Choroid plexus epithelial cell (primary cell): ENCODE data around the gene POU2F3.

Source experiments
- DNase-seq: peaks from one replicate; pipeline ENCODE4 v3.0.0-alpha.2; 2010; ENCODE audit warnings: low read depth
- H3K4me3 ChIP-seq: 2 replicates; pipeline ENCODE4 v1.5.1; 2011; ENCODE audit warnings: low read depth, mild to moderate bottlenecking, control low read depth, low read length, moderate library complexity
- TF ChIP-seq, protein P1 (sequence below): conservative IDR thresholded peaks from 2 replicates; pipeline ENCODE4 v1.5.1; 2011; ENCODE audit warnings: low read depth, mild to moderate bottlenecking, control low read depth, inconsistent platforms, low read length, moderate library complexity

The POU2F3 gene

DNA sequence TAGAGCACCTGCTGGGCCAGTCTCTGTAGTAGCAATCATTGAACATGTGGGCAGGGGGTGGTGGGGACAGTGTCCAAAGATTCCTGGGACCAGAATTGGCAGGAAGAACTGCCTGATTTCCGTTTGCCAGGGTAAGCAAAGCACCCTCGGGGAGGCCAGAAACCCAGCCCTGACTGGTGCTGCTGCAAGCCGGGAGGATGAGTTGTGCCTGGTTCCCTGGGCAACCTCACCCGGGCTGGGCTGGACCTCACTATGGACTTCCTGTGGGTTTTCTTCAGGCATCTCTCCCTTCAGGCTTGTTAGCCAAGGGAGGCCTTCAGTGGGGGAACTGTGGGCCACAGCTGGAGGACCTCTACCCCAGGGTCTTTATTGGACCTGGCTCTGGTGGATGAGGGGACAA is 8.0 kb upstream of the POU2F3 start:
- no peak overlapping the region for H3K4me3 ChIP-seq
- TF ChIP-seq, protein P1, sequence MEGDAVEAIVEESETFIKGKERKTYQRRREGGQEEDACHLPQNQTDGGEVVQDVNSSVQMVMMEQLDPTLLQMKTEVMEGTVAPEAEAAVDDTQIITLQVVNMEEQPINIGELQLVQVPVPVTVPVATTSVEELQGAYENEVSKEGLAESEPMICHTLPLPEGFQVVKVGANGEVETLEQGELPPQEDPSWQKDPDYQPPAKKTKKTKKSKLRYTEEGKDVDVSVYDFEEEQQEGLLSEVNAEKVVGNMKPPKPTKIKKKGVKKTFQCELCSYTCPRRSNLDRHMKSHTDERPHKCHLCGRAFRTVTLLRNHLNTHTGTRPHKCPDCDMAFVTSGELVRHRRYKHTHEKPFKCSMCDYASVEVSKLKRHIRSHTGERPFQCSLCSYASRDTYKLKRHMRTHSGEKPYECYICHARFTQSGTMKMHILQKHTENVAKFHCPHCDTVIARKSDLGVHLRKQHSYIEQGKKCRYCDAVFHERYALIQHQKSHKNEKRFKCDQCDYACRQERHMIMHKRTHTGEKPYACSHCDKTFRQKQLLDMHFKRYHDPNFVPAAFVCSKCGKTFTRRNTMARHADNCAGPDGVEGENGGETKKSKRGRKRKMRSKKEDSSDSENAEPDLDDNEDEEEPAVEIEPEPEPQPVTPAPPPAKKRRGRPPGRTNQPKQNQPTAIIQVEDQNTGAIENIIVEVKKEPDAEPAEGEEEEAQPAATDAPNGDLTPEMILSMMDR, result no peak
- DNase-seq, result no peak

DNA sequence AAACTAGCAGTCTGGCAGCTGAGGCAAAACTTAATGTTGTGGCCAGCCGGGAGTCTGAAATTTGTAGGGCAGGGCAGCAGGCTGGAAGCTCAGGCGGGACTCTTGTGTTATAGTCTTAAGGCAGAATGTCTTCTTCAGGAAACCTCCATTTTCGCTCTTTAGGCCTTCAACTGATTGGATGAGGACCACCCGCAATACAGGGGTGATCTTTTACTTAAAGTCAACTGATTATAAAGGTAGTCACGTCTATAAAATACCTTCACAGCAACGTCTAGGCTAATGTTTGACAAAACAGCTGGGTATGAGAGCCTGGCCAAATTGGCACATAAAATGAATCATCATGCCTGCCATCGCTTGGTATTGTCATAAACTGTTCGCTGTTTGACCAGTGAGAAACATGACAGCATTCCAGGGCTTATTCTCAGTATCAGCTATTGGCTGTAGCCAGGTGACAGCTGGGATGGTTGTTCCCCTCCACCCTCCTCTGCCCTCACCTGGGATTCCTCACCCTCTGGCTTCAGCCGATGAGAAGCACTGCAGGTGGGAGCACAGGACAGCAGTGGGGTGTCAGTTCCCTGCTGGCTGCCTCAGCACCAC is 6.6 kb upstream of the POU2F3 start:
- TF ChIP-seq, protein P1, result no peak

DNA sequence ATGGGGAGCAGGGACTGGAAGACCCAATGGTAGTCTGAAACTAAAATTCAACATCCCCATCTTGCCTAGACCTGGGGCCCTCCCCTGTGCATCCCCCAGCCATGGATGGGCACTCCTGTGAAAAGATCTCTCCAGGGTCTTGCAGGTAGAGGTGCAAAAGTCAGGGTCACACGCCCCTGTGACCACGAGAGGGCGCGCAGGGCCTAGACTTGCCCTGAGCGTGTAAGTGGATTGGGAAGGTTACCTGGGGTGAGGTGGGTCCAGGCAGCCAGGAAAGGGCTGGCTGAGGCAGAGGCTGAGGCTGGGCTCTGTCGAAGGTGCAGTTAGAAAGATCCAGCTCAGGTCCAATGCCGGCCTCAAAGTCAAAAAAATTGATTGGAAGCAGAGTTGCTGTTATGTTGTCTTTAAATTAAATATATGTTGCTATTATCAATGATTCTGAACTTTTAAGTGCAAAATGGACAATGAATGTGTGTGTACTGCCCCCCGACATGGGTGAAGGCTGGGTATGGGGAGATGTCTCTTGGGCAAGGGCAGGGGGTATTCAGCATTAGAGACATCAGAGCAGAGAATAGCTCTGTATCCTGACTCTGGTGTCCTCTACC is 4.8 kb upstream of the POU2F3 start:
- DNase-seq, result peak; percentile 67
- TF ChIP-seq, protein P1, result peak; percentile 84
- H3K4me3 ChIP-seq, result no peak overlapping the region

More for the DNA sequence above, 6.6 kb upstream of the POU2F3 start:
- no peak for DNase-seq
- H3K4me3 ChIP-seq, result no peak overlapping the region

DNA sequence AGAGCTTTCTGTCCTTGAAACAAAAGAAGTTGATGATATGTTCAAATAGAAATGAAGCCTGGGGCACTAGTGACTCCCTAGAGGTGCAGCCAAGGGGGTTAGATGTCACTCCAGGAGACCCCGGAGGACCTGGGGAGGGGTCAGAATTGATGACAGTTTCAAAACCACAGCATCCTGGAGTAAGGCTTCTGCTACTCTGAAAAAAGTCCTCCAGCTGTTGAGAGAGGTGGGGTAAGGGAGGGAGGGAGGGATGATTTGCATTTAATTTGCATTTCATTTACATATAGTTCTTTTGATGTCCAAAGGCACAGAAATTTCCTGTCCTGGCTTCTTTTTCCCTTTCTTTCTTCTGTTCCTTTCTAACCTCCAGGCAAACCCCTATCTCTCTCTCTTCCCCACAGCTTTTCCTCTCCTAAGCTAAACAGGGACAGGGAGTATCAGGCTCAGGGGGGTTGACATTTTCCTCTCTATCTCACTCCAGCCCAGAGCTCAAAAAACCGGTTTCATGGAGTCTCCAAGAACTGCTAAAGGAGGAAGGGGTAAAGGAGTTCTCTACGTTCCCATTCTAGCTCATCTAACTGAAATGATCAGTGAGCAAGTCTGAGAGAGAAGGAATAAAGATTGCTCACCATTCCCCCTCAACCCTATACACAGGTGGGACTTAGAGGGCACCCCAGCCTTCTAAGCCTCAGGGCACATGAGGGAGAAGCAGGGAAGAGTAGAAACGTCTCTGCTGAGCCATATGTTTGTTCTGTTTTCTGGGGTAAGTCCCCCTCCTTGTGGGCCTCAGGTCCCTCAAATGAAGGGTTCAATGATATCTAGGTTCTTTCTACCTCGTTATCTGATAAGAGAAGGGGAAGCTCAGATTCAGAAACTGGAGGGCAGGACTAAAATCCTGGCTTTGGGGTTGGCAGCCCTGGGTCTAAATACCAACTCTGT is 3.5 kb upstream of the POU2F3 start:
- TF ChIP-seq, protein P1, result no peak

DNA sequence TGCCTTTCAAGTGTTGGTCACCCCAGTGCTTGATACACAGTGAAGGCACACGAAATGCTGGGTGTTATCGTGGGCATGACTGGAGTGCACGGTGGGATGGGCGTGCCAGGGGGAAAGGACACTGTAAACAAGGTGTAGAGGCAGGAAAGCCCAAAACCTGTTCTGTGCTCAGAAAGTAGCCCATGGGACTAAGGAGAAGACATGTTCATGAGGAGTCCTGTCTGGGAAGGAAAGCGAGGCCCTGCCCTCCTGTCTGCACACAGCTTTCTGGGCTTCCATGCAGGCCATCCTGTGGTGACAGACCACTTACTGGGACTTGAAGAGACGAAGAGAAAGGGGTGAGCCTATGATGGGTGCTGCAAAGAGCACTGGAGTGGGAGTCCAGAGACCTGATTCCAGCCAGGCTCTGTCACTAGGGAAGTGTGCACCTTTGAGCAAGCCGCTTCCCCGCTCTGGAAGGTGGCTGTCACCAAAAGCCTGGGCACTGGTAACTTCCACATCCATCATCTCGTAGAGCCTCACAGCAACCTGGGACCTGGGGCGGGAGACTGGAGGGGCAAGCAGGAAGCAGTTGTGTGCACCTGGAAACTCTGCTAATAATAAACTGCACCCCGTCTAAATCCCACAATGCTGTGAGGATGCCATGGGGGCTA is 846 bp upstream of the POU2F3 start:
- TF ChIP-seq, protein P1, result no peak
- DNase-seq, result no peak
- H3K4me3 ChIP-seq, result no peak overlapping the region

More for the DNA sequence above, 3.5 kb upstream of the POU2F3 start:
- DNase-seq, result no peak
- no peak overlapping the region for H3K4me3 ChIP-seq

DNA sequence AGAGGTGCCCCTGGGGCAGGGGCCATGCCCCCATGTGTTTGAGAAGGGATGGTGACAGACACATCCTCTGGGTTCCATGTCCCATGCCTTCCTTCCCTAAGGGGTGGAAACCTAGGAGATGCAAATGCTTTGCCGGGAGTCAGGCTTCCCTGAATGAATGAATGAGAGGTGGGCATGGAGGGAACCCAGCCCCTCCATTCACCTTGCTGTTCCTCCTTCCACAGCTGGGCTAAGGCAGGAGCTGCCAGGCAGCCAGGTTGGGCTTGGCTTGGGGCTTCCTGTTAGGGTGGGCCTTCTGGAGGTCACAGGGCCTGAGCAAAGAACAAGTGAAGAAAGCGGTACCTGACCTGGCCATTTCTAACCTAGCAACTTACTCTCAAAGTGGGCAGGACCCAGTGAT is 926 bp downstream of the POU2F3 start:
- TF ChIP-seq, protein P1, result no peak
- DNase-seq, result no peak
- H3K4me3 ChIP-seq, result no peak overlapping the region
